ENCODE measurements around the gene BCDIN3D. TPM values are rescaled to one million over a fixed set of nuclear protein-coding genes. Genes with fewer than 3 reads are reported as not detected.

Gene BCDIN3D
- total RNA-seq, 2 donors from 2014 or later, result 1.8 to 2.0 TPM

GRCh38 chr12:49803693-49804450 is 39.0 kb downstream of the BCDIN3D start:
- DNase-seq (ENCODE audit: low spot score), result no peak
- no peak for TF ChIP-seq CTCF (IDR thresholded peaks at IDR 0.05)

GRCh38 chr12:49801141-49802063 is 41.5 kb downstream of the BCDIN3D start:
- H3K4me1 ChIP-seq, result peaks cover 0 to 25% of the 10 kb centered on the region in 2 donors
- H3K9me3 ChIP-seq, result no peaks in the 10 kb centered on the region
- peak overlapping the region; percentile 56 to 60 for H3K27ac ChIP-seq
- no peak overlapping the region for H3K4me3 ChIP-seq
- DNase-seq (ENCODE audit: low spot score), result no peak
- H3K36me3 ChIP-seq, result peaks cover 81% of the 10 kb centered on the region
- no peak for TF ChIP-seq CTCF (IDR thresholded peaks at IDR 0.05)
- no peaks in the 10 kb centered on the region for H3K27me3 ChIP-seq

More at GRCh38 chr12:49803693-49804450, 39.0 kb downstream of the BCDIN3D start:
- Histone ChIP-seq H3K36me3 (peaks cover 56% of the 10 kb centered on the region), H3K4me1 (peaks cover 0 to 45% of the 10 kb centered on the region in 2 donors), H3K27me3 (no peaks in the 10 kb centered on the region), H3K27ac (no peak overlapping the region), H3K9me3 (no peaks in the 10 kb centered on the region), H3K4me3 (no peak overlapping the region)

DNA sequence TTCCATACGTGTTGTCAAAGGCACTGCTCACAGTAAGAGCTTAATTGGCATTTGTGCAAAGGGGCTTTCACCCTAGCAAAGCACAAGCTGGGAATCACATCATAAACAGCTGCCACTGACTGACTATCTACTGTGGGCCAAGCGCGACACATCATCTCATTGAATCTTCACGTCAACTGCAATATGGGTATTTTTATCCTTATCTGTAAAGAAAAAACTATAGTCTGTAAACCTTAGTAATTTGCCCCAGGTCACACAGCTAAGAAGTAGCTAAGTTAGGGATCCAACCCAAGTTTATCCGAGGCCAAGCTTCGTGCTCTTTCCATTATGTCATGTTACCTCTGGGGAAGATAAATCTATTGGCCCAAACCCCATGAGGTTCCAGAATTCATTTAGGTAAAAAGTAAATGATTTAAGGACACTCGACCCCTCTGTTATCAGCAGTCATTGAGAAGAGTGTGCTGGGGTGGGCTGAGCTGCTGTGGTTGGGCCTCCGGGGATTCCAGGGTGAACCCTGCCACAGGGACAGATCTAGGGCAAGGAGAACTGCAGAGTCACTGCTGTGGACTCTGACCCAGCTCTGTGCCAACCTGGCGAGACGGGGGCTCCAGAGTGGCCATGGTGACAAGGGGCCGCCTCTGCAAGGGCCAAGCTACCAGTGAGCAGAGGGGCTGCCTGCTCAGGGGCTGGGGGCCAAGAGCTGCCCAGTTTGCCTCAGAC is 42.3 kb downstream of the BCDIN3D start:
- no peaks in the 10 kb centered on the region for H3K27me3 ChIP-seq
- TF ChIP-seq CTCF (IDR thresholded peaks at IDR 0.05), result no peak
- H3K27ac ChIP-seq, result peak overlapping the region; percentile 56 to 60
- H3K4me3 ChIP-seq, result no peak overlapping the region
- H3K9me3 ChIP-seq, result no peaks in the 10 kb centered on the region
- no peak for DNase-seq (ENCODE audit: low spot score)
- H3K36me3 ChIP-seq, result peaks cover 78% of the 10 kb centered on the region
- peaks cover 0 to 19% of the 10 kb centered on the region in 2 donors for H3K4me1 ChIP-seq

GRCh38 chr12:49798934-49799333 is 44.0 kb downstream of the BCDIN3D start:
- peaks cover 0 to 19% of the 10 kb centered on the region in 2 donors for H3K4me1 ChIP-seq
- H3K27me3 ChIP-seq, result no peaks in the 10 kb centered on the region
- H3K9me3 ChIP-seq, result no peaks in the 10 kb centered on the region
- no peak for DNase-seq (ENCODE audit: low spot score)
- no peak overlapping the region for H3K27ac ChIP-seq
- TF ChIP-seq CTCF (IDR thresholded peaks at IDR 0.05), result no peak
- peaks cover 62% of the 10 kb centered on the region for H3K36me3 ChIP-seq
- H3K4me3 ChIP-seq, result no peak overlapping the region

GRCh38 chr12:49798248-49798647 is 44.7 kb downstream of the BCDIN3D start:
- DNase-seq (ENCODE audit: low spot score), result no peak
- Histone ChIP-seq H3K9me3 (no peaks in the 10 kb centered on the region), H3K27ac (no peak overlapping the region), H3K4me3 (no peak overlapping the region), H3K36me3 (peaks cover 56% of the 10 kb centered on the region), H3K27me3 (no peaks in the 10 kb centered on the region), H3K4me1 (peaks cover 0 to 19% of the 10 kb centered on the region in 2 donors)
- TF ChIP-seq CTCF (IDR thresholded peaks at IDR 0.05), result no peak

Measured in right atrium auricular region (tissue), 2 donors.